NT2/D1 (cell line): ENCODE measurements around the gene CHCHD6.

Experiments used
- DNase-seq: peaks from one replicate; pipeline ENCODE4 v3.0.0-alpha.2; 2011; ENCODE audit warnings: low read depth, low spot score
- H3K27me3 ChIP-seq: 2 replicates; pipeline ENCODE4 v1.6.0; 2011; ENCODE audit warnings: mild to moderate bottlenecking; ENCODE audit not compliant: insufficient read length, insufficient read depth
- H3K36me3 ChIP-seq: 2 replicates; pipeline ENCODE4 v1.6.1; 2011; ENCODE audit warnings: mild to moderate bottlenecking, low read length, mixed read lengths; ENCODE audit not compliant: insufficient read depth, insufficient read length
- H3K4me1 ChIP-seq: 2 replicates; pipeline ENCODE4 v1.5.1; 2011; ENCODE audit not compliant: insufficient read depth, insufficient read length
- H3K4me3 ChIP-seq: 2 replicates; pipeline ENCODE4 v1.5.1; 2011; ENCODE audit warnings: low read depth; ENCODE audit not compliant: insufficient read length
- H3K9ac ChIP-seq: 2 replicates; pipeline ENCODE4 v1.6.0; 2011; ENCODE audit warnings: low read depth; ENCODE audit not compliant: insufficient read length
- H3K9me3 ChIP-seq: 2 replicates; pipeline ENCODE4 v1.5.1; 2011; ENCODE audit warnings: mild to moderate bottlenecking, low read length; ENCODE audit not compliant: insufficient read depth
- SUZ12 ChIP-seq: IDR thresholded peaks from 2 replicates; pipeline ENCODE4 v1.6.1; 2011; ENCODE audit not compliant: insufficient read length, insufficient read depth; ENCODE audit errors: extremely low read depth
- YY1 ChIP-seq: IDR thresholded peaks from 2 replicates; pipeline ENCODE4 v1.6.1; 2011; ENCODE audit not compliant: insufficient read length, insufficient read depth
- ZNF274 ChIP-seq: IDR thresholded peaks from 2 replicates; pipeline ENCODE4 v1.6.1; 2011; ENCODE audit warnings: mild to moderate bottlenecking, low read depth, low read length

CHCHD6 gene

DNA sequence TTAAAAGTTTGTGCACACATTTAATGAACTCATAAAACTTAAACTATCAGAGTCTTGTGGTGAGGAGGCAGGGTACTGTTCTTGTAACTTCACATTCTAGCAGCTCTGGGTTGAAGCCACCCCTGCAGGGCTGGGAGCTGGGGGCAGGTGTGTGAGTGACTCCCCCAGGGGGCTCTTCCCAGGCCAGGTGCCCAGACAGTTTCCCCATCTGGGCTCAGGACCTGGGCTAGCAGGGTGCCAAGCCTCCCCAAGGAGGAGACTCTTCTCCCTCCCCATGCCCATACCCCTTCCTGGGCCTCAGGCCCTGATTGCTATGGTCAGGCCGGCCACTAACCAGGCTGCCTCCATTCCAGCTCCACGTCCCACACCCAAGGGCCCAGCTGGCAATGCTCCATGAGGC, 22.0 kb upstream of the CHCHD6 start:
- DNase-seq: no peak
- no peak overlapping the region for H3K4me3 ChIP-seq
- peaks cover 12% of the 10 kb centered on the region for H3K4me1 ChIP-seq
- no peak overlapping the region for H3K9ac ChIP-seq
- TF ChIP-seq ZNF274 (no peak), YY1 (no peak), SUZ12 (no peak)
- peaks cover 38% of the 10 kb centered on the region for H3K27me3 ChIP-seq
- no peaks in the 10 kb centered on the region for H3K36me3 ChIP-seq
- no peaks in the 10 kb centered on the region for H3K9me3 ChIP-seq

DNA sequence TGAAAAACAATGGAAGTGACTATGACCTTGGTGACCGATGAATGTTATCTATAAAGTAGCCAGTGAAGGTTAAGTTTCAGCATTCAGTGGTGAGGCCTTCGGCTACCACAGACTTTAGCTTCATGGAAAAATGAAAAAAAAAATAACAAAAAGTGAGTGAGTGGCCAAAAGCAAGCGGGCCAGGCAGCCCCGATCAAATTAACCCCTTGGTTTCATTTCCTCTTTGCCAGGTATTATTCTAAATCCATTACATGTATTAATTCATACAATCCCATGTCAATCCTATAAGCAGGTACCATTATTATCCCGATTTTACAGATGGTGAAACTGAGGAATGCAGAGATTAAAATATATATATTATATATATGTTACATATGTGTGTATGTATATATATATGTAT, 21.0 kb upstream of the CHCHD6 start:
- DNase-seq: no peak
- TF ChIP-seq ZNF274: no peak
- no peak for TF ChIP-seq SUZ12
- TF ChIP-seq YY1: no peak
- peaks cover 12% of the 10 kb centered on the region for H3K4me1 ChIP-seq

DNA sequence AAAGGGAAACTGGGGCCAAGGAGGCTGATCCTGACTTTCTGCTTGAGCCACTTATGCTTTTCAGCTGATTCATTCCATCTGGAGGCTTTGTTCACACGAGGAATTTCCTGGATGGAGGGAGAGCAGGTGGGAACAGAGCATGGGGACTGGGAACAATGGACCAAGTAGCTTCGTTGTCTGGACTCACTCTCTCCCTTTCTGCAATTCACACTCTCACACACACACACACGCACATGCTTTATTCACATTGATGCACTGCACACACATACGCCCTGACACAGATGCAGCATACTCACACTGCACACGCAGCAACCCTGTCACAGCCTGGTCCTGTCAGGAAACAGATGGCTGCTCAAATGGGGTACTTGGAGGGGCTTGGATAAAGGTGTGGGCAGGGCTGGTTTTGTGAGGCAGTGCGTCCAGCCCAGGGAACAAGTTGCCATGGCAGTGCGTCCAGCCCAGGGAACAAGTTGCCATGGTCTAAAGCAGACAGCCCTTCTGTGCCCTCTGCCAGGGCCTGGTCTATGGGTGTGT, 19.8 kb upstream of the CHCHD6 start:
- TF ChIP-seq YY1: no peak
- no peak for TF ChIP-seq SUZ12
- TF ChIP-seq ZNF274: no peak
- Histone ChIP-seq H3K4me1 (peaks cover 7% of the 10 kb centered on the region), H3K9ac (no peak overlapping the region), H3K27me3 (peaks cover 17% of the 10 kb centered on the region), H3K9me3 (no peaks in the 10 kb centered on the region), H3K4me3 (no peak overlapping the region), H3K36me3 (no peaks in the 10 kb centered on the region)
- no peak for DNase-seq

More for the DNA sequence above, 21.0 kb upstream of the CHCHD6 start:
- Histone ChIP-seq H3K9ac (no peak overlapping the region), H3K4me3 (no peak overlapping the region), H3K27me3 (peaks cover 28% of the 10 kb centered on the region), H3K36me3 (no peaks in the 10 kb centered on the region), H3K9me3 (no peaks in the 10 kb centered on the region)

DNA sequence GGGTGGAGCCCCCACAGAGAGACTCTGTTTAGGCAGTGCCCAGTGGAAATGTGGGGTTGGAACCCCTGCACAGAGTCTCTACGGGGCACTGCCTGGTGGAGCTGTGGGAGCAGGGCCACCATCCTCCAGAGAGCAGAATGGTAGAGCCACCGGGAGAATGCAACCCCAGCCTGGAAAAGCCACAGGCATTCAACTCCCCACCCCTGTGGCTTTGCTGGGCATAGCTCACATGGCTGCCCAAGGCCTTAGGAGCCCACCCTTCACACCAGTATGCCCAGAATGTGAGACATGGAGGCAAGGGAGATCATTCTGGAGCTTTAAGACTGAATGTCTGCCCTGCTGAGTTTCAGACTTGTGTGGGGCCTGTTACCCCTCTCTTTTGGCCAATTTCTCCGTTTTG, 19.0 kb upstream of the CHCHD6 start:
- no peaks in the 10 kb centered on the region for H3K9me3 ChIP-seq
- no peak for DNase-seq
- H3K4me3 ChIP-seq: no peak overlapping the region
- no peak overlapping the region for H3K9ac ChIP-seq
- H3K4me1 ChIP-seq: peaks cover 7% of the 10 kb centered on the region
- TF ChIP-seq SUZ12: no peak
- no peak for TF ChIP-seq ZNF274
- no peaks in the 10 kb centered on the region for H3K36me3 ChIP-seq
- H3K27me3 ChIP-seq: peaks cover 10% of the 10 kb centered on the region

DNA sequence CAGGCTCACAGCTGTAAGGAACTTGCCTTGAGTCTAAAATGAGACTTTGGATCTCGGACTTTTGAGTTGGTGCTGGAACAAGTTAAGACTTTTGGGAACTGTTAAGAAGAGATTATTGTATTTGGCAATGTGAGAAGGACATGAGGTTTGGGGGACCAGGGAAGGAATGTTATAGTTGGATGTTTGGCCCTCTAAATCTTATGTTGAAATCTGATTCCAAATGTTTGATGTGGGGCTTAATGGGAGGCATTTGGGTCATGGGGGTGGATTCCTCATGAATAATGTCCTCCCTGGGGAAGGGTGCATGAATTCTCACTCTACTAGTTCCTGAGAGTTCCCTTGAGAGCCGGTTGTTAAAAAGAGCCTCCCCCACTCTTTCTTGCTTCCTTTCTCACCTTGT, 18.5 kb upstream of the CHCHD6 start:
- H3K4me1 ChIP-seq: peaks cover 7% of the 10 kb centered on the region
- no peak overlapping the region for H3K4me3 ChIP-seq
- no peaks in the 10 kb centered on the region for H3K36me3 ChIP-seq
- H3K9me3 ChIP-seq: no peaks in the 10 kb centered on the region
- peaks cover 6% of the 10 kb centered on the region for H3K27me3 ChIP-seq
- no peak for DNase-seq
- no peak overlapping the region for H3K9ac ChIP-seq
- TF ChIP-seq YY1 (no peak), ZNF274 (no peak), SUZ12 (no peak)

DNA sequence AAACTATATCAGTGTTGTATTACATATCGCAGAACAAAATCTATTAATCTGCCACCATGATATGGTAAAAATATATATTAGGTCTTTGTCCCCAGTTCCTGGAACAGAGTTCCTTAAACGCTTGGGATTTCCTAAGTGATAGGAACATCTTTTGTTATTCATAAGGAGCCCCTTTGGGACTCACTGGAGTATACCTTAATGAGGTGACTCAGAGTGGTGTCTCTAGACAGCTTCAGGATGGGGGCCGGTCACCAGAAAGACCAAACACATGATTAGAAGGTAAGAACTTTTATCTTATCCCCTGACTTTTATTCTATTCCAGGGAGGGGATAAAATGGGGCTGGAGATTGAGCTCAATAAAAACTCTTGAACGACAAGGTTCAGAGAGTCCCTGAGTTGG, 12.3 kb upstream of the CHCHD6 start:
- Histone ChIP-seq H3K9me3 (no peaks in the 10 kb centered on the region), H3K4me1 (no peaks in the 10 kb centered on the region), H3K36me3 (no peaks in the 10 kb centered on the region), H3K27me3 (no peaks in the 10 kb centered on the region), H3K4me3 (no peak overlapping the region), H3K9ac (no peak overlapping the region)
- TF ChIP-seq YY1 (no peak), SUZ12 (no peak), ZNF274 (no peak)
- DNase-seq: no peak

DNA sequence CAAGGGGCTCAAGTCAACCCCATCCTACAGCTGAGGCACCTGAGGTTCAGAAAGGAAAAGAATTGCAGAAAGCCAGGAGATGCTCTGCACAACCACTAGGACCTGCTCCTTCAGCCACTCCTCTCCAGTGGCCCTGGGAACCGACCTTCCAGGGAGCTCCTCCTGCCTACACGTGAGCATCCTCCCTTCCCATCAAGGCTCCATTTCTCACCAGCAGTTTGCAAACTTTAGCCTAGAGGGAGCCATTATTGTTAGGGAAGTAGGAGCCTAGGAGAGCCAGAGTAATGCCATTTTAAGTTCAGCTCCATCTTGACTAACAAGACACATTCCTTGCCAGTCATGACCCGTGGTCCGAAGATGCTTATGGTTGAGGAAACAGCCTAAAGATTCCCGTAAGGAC, 11.2 kb upstream of the CHCHD6 start:
- Histone ChIP-seq H3K9me3 (no peaks in the 10 kb centered on the region), H3K4me3 (no peak overlapping the region), H3K36me3 (no peaks in the 10 kb centered on the region), H3K27me3 (no peaks in the 10 kb centered on the region), H3K4me1 (no peaks in the 10 kb centered on the region), H3K9ac (no peak overlapping the region)
- no peak for DNase-seq
- TF ChIP-seq ZNF274 (no peak), YY1 (no peak), SUZ12 (no peak)

DNA sequence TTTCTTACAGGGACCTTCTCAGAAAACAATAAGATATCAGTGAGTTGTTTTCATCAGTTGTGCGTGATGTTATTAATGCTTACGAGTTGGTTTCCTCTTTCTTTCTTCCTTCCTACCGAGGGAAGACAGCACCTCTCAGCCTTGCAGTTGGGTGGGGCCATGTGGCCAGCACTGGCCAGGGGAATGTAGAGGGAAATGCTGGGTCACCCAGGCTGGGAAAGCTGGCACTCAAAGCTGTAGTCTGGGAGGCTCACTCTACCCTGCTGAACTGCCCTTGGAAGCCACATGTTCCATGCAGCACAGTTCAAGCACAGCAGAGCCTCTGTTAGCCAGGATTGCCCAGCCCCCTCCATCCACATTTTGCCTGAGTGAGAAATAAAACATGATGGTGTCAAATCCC, 10.1 kb upstream of the CHCHD6 start:
- Histone ChIP-seq H3K36me3 (no peaks in the 10 kb centered on the region), H3K9me3 (no peaks in the 10 kb centered on the region), H3K4me1 (no peaks in the 10 kb centered on the region), H3K9ac (no peak overlapping the region), H3K27me3 (no peaks in the 10 kb centered on the region), H3K4me3 (no peak overlapping the region)
- no peak for DNase-seq
- TF ChIP-seq SUZ12 (no peak), ZNF274 (no peak), YY1 (no peak)
